ENCODE results near the gene SDC4. TPM values are rescaled to one million over a fixed set of nuclear protein-coding genes. Genes with fewer than 3 reads are reported as not detected.

SDC4 gene
- total and polyA plus RNA-seq, 2 experiments from 2014 or later, result 28.5 to 39.9 TPM

DNA sequence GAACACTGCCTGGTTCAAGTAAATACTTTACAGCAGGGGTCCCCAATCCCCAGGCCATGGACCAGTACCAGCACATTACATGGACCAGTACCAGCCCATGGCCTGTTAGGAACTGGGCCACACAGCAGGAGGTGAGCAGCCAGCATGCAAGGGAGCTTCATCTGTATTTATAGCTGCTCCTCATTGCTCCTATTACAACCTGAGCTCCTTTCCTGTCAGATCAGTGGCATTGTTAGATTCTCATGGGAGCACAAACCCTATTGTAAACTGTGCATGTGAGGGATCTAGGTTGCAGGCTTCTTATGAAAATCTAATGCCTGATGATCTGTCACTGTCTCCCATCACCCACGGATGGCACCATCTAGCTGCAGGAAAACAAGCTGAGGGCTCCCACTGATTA, 53.6 kb downstream of the SDC4 start:
- TF ChIP-seq, protein P1, sequence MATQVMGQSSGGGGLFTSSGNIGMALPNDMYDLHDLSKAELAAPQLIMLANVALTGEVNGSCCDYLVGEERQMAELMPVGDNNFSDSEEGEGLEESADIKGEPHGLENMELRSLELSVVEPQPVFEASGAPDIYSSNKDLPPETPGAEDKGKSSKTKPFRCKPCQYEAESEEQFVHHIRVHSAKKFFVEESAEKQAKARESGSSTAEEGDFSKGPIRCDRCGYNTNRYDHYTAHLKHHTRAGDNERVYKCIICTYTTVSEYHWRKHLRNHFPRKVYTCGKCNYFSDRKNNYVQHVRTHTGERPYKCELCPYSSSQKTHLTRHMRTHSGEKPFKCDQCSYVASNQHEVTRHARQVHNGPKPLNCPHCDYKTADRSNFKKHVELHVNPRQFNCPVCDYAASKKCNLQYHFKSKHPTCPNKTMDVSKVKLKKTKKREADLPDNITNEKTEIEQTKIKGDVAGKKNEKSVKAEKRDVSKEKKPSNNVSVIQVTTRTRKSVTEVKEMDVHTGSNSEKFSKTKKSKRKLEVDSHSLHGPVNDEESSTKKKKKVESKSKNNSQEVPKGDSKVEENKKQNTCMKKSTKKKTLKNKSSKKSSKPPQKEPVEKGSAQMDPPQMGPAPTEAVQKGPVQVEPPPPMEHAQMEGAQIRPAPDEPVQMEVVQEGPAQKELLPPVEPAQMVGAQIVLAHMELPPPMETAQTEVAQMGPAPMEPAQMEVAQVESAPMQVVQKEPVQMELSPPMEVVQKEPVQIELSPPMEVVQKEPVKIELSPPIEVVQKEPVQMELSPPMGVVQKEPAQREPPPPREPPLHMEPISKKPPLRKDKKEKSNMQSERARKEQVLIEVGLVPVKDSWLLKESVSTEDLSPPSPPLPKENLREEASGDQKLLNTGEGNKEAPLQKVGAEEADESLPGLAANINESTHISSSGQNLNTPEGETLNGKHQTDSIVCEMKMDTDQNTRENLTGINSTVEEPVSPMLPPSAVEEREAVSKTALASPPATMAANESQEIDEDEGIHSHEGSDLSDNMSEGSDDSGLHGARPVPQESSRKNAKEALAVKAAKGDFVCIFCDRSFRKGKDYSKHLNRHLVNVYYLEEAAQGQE (IDR thresholded peaks at IDR 0.05; ENCODE audit: unreplicated experiment), result no peak
- TF ChIP-seq, protein P2, sequence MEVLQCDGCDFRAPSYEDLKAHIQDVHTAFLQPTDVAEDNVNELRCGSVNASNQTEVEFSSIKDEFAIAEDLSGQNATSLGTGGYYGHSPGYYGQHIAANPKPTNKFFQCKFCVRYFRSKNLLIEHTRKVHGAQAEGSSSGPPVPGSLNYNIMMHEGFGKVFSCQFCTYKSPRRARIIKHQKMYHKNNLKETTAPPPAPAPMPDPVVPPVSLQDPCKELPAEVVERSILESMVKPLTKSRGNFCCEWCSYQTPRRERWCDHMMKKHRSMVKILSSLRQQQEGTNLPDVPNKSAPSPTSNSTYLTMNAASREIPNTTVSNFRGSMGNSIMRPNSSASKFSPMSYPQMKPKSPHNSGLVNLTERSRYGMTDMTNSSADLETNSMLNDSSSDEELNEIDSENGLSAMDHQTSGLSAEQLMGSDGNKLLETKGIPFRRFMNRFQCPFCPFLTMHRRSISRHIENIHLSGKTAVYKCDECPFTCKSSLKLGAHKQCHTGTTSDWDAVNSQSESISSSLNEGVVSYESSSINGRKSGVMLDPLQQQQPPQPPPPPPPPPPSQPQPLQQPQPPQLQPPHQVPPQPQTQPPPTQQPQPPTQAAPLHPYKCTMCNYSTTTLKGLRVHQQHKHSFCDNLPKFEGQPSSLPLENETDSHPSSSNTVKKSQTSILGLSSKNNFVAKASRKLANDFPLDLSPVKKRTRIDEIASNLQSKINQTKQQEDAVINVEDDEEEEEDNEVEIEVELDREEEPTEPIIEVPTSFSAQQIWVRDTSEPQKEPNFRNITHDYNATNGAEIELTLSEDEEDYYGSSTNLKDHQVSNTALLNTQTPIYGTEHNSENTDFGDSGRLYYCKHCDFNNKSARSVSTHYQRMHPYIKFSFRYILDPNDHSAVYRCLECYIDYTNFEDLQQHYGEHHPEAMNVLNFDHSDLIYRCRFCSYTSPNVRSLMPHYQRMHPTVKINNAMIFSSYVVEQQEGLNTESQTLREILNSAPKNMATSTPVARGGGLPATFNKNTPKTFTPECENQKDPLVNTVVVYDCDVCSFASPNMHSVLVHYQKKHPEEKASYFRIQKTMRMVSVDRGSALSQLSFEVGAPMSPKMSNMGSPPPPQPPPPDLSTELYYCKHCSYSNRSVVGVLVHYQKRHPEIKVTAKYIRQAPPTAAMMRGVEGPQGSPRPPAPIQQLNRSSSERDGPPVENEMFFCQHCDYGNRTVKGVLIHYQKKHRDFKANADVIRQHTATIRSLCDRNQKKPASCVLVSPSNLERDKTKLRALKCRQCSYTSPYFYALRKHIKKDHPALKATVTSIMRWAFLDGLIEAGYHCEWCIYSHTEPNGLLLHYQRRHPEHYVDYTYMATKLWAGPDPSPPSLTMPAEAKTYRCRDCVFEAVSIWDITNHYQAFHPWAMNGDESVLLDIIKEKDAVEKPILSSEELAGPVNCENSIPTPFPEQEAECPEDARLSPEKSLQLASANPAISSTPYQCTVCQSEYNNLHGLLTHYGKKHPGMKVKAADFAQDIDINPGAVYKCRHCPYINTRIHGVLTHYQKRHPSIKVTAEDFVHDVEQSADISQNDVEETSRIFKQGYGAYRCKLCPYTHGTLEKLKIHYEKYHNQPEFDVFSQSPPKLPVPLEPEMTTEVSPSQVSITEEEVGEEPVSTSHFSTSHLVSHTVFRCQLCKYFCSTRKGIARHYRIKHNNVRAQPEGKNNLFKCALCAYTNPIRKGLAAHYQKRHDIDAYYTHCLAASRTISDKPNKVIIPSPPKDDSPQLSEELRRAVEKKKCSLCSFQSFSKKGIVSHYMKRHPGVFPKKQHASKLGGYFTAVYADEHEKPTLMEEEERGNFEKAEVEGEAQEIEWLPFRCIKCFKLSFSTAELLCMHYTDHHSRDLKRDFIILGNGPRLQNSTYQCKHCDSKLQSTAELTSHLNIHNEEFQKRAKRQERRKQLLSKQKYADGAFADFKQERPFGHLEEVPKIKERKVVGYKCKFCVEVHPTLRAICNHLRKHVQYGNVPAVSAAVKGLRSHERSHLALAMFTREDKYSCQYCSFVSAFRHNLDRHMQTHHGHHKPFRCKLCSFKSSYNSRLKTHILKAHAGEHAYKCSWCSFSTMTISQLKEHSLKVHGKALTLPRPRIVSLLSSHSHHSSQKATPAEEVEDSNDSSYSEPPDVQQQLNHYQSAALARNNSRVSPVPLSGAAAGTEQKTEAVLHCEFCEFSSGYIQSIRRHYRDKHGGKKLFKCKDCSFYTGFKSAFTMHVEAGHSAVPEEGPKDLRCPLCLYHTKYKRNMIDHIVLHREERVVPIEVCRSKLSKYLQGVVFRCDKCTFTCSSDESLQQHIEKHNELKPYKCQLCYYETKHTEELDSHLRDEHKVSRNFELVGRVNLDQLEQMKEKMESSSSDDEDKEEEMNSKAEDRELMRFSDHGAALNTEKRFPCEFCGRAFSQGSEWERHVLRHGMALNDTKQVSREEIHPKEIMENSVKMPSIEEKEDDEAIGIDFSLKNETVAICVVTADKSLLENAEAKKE (CRISPR knock-in tag; IDR thresholded peaks at IDR 0.05), result no peak
- no peak for TF ChIP-seq EZH2phosphoT487 (IDR thresholded peaks at IDR 0.05; ENCODE audit: unreplicated experiment)
- TF ChIP-seq, protein P3, sequence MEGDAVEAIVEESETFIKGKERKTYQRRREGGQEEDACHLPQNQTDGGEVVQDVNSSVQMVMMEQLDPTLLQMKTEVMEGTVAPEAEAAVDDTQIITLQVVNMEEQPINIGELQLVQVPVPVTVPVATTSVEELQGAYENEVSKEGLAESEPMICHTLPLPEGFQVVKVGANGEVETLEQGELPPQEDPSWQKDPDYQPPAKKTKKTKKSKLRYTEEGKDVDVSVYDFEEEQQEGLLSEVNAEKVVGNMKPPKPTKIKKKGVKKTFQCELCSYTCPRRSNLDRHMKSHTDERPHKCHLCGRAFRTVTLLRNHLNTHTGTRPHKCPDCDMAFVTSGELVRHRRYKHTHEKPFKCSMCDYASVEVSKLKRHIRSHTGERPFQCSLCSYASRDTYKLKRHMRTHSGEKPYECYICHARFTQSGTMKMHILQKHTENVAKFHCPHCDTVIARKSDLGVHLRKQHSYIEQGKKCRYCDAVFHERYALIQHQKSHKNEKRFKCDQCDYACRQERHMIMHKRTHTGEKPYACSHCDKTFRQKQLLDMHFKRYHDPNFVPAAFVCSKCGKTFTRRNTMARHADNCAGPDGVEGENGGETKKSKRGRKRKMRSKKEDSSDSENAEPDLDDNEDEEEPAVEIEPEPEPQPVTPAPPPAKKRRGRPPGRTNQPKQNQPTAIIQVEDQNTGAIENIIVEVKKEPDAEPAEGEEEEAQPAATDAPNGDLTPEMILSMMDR (conservative IDR thresholded peaks at IDR 0.05; ENCODE audit: low read depth in 2 of 2), result no peak
- TF ChIP-seq EZH2 (IDR thresholded peaks at IDR 0.05; ENCODE audit: low read depth, unreplicated experiment), result no peak
- H3K4me3 ChIP-seq, result no peak overlapping the region
- no peaks in the 10 kb centered on the region for H3K9me2 ChIP-seq (ENCODE audit: insufficient read depth)
- H3K27me3 Mint-ChIP-seq (ENCODE audit: insufficient read depth, low read depth, poor library complexity), result peaks cover 30% of the 10 kb centered on the region
- peaks cover 10% of the 10 kb centered on the region for H3K4me1 Mint-ChIP-seq
- DNase-seq (ENCODE audit: low spot score), result no peak
- H3F3A ChIP-seq (replicated peaks; ENCODE audit: low read depth), result 0 out of 2 replicates have a peak, but pooled peaks cover 4% of the 10 kb centered on the region
- no peaks in the 10 kb centered on the region for H3K79me2 ChIP-seq (replicated peaks; ENCODE audit: insufficient read depth)
- H3K9me3 Mint-ChIP-seq, result peaks cover 24% of the 10 kb centered on the region
- no peaks in the 10 kb centered on the region; the same call in 1 of the 2 replicates for H3K36me3 ChIP-seq (ENCODE audit: insufficient read depth)
- no peak overlapping the region for H3K27ac Mint-ChIP-seq
- peaks cover 42% of the 10 kb centered on the region for H3K27me3 ChIP-seq (ENCODE audit: insufficient read depth)
- 0 out of 2 replicates have a peak, but pooled peaks cover 2% of the 10 kb centered on the region for H3K4me1 ChIP-seq (ENCODE audit: insufficient read depth)
- no peaks in the 10 kb centered on the region for H4K20me1 ChIP-seq (replicated peaks; ENCODE audit: insufficient read depth)
- no peak overlapping the region for H2AFZ ChIP-seq
- no peak overlapping the region for H3K27ac ChIP-seq (ENCODE audit: low read depth)
- no peak overlapping the region for H3K4me2 ChIP-seq
- peaks cover 19% of the 10 kb centered on the region; the same call in 2 of the 3 replicates for H3K36me3 Mint-ChIP-seq (ENCODE audit: low read depth)
- ATAC-seq, result no peak
- H3K4me3 Mint-ChIP-seq, result no peak overlapping the region
